DMS79 treated with DMSO at 0.1 percent for 48 hours (cell line): ENCODE results near the gene HLA-DMA.
"Not testable (repeated sequence)": the region's sequence is repeated elsewhere in the genome, so short reads cannot be mapped to it uniquely, and the experiment has no call there.

Experiments
- DNase-seq: peaks from one replicate; lab custom pipeline; 2025; lab: John Stamatoyannopoulos, UW

HLA-DMA gene

GRCh38 chr6:32954986-32955802, 2.3 kb upstream of the HLA-DMA start:
- no peak for DNase-seq

GRCh38 chr6:32954267-32954666, 1.4 kb upstream of the HLA-DMA start:
- DNase-seq: no peak

GRCh38 chr6:32953775-32954174, 878 bp upstream of the HLA-DMA start:
- DNase-seq: no peak

GRCh38 chr6:32950449-32950848, 2.4 kb downstream of the HLA-DMA start:
- no peak for DNase-seq

- no peak for DNase-seq
These were observed 2.9 kb downstream of the HLA-DMA start for GRCh38 chr6:32950010-32950409.

GRCh38 chr6:32949113-32949512, 3.8 kb downstream of the HLA-DMA start:
- DNase-seq: no peak

- peak; percentile 52 for DNase-seq
These were observed 5.1 kb downstream of the HLA-DMA start for GRCh38 chr6:32947552-32948465.

GRCh38 chr6:32946893-32947292, 6.0 kb downstream of the HLA-DMA start:
- no peak for DNase-seq

GRCh38 chr6:32945953-32946352, 6.9 kb downstream of the HLA-DMA start:
- no peak for DNase-seq

GRCh38 chr6:32945108-32945760, 7.7 kb downstream of the HLA-DMA start:
- DNase-seq: no peak

GRCh38 chr6:32943864-32944649, 8.8 kb downstream of the HLA-DMA start:
- DNase-seq: no peak

- not testable (repeated sequence) for DNase-seq
These were observed 10.3 kb downstream of the HLA-DMA start for GRCh38 chr6:32942555-32943123.

GRCh38 chr6:32941214-32941768, 11.6 kb downstream of the HLA-DMA start:
- peak; percentile 68 for DNase-seq

- DNase-seq: peak; percentile 46
These were observed 12.2 kb downstream of the HLA-DMA start, which contains the start of gene HLA-DMB for GRCh38 chr6:32940656-32941213. Gene HLA-DMB, minus strand, starts transcription at chr6:32941028. Its CDS starts 221 bp downstream, at chr6:32940807.

GRCh38 chr6:32938494-32938893, 14.4 kb downstream of the HLA-DMA start:
- DNase-seq: no peak

GRCh38 chr6:32937230-32937633, 15.7 kb downstream of the HLA-DMA start:
- DNase-seq: no peak

GRCh38 chr6:32936239-32937152, 16.4 kb downstream of the HLA-DMA start:
- DNase-seq: no peak

- DNase-seq: no peak
These were observed 17.2 kb downstream of the HLA-DMA start for GRCh38 chr6:32935551-32936238.

- DNase-seq: peak; percentile 21
These were observed 19.2 kb downstream of the HLA-DMA start for GRCh38 chr6:32933661-32934085.
